Ovary (tissue), 3 donors: ENCODE measurements around the gene LTB4R2.

ENCODE experiments used
- EP300 ChIP-seq: sonication (generic); formaldehyde crosslinking; IDR thresholded peaks from one replicate; pipeline ENCODE4 v1.6.1; 2017; ENCODE audit warnings: antibody characterized with exemption
- POLR2A ChIP-seq: fragments of 450-650 bp; IDR thresholded peaks from one replicate; pipeline ENCODE4 v1.6.1; 2017; ENCODE audit warnings: antibody characterized with exemption, mild to moderate bottlenecking, moderate library complexity
- TF ChIP-seq, protein P1 (sequence below), 3 donors: fragments of 450-650 bp in 2 of 3; fragments of 200-600 bp in 1 of 3; IDR thresholded peaks; one replicate each; pipeline versions ENCODE4 v1.5.1 to v1.8.0; 2016 to 2022; ENCODE audit warnings: antibody characterized with exemption in 3 of 3, mild to moderate bottlenecking in 1 of 3
- donor health status: DM: no; HTN: no; CAD: no.

DNA sequence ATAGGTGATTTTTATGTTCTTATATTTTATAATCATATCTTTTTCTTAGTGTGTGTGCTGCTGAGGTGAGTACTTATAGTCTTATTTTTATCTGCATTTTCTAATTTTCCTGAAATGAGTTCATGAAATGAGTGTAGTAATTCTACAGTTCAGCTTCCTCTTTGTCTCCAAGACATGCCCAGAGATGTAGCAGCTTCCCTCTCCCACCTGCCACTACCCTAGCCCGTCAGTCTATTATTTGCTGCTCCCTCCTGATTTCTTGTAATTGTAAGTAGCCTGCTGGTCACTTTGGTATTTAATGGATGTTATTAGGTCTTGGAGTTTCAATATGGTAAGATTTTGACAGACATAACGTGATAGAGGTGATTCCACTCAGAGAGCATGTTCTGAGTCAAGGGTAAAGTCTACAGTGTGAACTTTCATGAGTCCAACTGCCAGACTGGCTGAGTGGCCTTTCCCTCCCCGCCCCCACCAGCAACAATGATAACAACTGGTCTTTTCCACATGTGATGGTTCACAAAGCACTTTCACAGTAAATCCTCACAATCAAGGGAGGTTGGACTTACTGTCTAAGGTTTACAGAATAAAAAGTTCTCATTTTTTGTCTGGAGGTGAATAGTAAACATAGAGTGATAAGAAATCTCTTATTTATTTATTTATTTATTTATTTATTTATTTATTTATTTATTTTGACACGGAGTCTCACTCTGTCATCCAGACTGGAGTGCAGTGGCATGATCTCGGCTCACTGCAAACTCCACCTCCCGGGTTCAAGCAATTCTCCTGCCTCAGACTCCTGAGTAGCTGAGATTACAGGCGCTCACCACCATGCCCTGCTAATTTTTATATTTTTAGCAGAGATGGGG is 34.1 kb downstream of the LTB4R2 start:
- TF ChIP-seq, protein P1, sequence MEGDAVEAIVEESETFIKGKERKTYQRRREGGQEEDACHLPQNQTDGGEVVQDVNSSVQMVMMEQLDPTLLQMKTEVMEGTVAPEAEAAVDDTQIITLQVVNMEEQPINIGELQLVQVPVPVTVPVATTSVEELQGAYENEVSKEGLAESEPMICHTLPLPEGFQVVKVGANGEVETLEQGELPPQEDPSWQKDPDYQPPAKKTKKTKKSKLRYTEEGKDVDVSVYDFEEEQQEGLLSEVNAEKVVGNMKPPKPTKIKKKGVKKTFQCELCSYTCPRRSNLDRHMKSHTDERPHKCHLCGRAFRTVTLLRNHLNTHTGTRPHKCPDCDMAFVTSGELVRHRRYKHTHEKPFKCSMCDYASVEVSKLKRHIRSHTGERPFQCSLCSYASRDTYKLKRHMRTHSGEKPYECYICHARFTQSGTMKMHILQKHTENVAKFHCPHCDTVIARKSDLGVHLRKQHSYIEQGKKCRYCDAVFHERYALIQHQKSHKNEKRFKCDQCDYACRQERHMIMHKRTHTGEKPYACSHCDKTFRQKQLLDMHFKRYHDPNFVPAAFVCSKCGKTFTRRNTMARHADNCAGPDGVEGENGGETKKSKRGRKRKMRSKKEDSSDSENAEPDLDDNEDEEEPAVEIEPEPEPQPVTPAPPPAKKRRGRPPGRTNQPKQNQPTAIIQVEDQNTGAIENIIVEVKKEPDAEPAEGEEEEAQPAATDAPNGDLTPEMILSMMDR (IDR thresholded peaks at IDR 0.05): no peak
- TF ChIP-seq EP300 (no peak), POLR2A (no peak)
